Fibroblast of skin of scalp (primary cell): ENCODE data around the gene UBE2D2.

Source experiments
- DNase-seq: peaks from one replicate; pipeline ENCODE4 v3.0.0-alpha.2; 2013

UBE2D2 gene

DNA sequence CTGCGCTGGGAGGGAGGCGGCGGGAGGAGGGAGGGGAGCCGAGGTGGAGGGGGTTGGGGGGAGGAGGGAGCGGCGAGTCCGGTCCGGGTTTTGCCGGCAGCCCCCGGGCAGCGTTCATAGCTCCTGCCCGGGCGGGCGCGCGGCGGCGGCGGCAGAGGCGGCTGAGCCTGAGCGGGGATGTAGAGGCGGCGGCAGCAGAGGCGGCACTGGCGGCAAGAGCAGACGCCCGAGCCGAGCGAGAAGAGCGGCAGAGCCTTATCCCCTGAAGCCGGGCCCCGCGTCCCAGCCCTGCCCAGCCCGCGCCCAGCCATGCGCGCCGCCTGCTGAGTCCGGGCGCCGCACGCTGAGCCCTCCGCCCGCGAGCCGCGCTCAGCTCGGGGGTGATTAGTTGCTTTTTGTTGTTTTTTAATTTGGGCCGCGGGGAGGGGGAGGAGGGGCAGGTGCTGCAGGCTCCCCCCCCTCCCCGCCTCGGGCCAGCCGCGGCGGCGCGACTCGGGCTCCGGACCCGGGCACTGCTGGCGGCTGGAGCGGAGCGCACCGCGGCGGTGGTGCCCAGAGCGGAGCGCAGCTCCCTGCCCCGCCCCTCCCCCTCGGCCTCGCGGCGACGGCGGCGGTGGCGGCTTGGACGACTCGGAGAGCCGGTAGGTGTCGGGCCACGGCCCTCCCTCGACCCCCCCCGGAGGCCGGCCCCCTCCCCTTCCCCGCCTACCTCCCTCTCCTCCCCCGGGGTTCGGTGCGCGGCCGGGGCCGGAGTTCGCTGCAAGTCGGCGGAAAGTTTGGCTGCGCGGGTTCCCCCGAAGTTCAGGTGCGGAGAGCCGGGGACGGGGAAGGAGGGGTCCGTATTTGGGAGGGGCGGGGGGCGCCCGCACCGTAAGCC lies 87.3 kb downstream of the UBE2D2 start, which contains the start of gene CXXC5:
Gene CXXC5, plus strand, starts transcription at position 145 of the 877 bp plus-strand sequence. CDS start 32,175 bp downstream, outside the sequence.
- peak; percentile 92 for DNase-seq

DNA sequence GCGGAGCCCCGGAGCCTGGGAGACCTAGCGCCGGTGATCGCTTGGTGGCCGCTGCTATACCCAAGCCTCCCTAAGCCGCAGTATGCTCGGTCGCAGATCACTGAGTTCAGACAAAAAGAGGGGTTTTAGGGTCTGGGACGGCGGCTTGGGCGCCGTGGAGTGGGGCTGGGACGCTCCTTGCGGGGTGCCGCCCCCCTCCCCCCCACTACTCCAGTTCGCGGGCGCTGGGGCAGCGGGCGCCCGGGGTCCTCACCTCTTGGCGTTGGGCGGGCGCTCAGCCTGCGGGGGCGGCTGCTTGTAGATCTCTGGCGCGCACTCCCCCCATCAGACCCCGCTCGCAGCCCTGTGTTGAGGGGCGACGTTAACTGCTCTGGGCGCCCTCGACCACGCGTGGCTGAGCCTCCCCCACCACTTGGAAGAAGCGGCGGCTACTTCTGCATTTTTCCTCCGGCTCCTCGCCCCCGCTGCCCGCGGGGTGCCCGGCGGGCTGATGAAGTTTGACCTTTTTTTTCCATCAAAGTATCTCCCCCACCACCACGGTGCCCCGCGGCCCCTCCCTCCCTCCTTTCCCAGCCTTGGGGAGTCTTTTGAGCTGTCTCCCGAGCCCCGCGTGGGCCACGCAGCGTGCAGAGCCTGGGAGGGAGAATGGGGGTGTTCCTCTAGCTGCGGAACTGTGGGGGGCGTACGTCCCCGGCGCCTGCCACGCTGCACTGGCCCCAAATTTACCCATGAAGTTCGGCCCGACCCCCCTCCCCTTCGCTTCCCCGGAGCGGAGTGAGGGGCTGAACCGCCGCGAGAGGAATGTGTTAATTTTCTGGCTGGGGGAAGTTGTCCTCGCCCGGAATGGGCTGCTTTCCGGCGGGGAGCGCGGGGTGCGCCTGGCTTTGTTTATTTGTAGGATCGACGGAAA lies 88.2 kb downstream of the UBE2D2 start:
- no peak for DNase-seq

DNA sequence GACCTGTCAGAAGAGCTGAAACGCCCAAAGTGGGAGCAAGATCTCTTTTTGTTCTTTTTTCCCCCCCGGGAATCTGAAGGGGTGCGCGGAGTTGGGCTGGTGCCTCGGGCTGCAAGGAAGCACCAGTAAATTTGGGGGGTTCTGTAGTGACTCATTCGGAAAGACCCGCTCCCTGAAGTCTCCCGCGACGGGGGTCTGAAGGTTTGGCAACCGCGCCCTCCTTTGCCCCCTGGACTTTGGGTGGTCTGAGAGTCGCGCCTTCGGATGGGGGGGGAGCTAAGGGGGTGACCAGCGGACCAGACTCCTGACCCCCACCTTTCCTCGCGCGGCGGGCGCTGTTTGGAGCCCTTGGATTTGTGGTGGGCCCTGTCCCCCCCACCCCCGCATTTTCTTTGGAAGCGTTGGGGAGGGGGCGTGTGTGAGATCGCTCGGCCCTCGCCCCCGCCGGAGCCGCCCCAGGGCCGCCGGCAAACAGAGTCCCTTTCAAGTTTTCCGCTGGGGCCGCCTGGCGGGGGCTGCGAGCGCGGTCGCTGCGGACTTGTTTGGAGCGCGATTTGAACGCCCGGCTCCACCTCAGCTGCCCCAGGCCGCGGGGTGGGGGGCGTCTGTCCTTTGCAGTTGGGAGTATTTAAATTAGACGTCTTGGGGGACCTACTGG lies 89.0 kb downstream of the UBE2D2 start:
- DNase-seq = no peak

DNA sequence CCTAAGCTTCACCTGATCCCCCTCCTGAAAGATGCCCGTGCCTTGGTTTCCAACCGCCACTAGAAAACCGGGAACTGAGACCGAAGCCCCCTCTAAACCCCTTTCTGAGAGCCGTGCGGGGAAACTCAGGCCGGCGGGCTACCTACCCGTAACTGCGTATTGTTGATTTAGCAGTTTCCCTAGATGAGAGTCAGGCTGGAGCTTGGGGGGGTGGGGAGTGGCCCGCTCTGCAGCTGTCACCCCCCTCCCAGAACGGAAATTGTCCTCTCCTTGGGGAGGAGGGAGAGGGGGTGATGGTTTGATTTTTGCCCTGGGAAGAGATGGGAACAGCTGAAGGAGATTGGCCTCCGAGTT lies 89.5 kb downstream of the UBE2D2 start:
- DNase-seq = no peak

DNA sequence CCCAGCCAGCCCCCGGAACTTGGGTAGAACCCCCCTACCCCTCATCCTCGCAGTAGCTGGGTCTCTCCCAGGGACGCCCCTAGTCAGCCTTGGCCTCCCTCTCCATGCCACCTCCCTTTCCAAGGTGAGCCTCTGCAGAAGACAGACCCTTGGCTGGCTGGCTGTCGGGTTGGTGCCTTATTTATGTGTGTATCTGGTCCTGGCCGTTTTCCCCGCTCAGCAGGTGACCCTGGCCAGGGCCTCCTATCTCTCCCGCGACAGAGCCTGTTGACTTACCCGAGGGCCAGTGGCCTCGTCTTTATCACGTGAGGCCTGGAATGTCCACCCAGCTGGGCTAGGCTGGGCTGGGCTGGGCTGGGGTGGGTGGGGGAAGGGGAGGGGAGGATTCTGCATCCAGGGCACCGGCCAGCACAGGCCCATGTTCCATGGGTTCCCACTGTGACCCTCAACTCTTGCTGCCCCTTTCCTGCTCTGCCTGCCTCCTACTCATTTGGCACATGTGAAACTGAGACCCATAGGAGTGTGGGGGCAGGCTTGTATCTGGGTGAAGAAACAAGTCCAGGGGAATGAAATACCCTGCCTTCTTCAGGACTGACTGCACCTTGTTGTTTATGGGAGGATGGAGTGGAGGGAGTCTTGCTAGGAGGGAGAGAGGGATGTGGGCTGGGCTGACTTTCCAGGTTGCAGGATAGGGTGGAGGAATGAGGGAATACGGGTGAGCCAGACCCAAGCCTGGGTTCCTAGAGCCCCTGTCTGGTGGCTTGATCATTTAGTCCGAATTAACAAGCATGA lies 90.1 kb downstream of the UBE2D2 start:
- peak; percentile 52 for DNase-seq

DNA sequence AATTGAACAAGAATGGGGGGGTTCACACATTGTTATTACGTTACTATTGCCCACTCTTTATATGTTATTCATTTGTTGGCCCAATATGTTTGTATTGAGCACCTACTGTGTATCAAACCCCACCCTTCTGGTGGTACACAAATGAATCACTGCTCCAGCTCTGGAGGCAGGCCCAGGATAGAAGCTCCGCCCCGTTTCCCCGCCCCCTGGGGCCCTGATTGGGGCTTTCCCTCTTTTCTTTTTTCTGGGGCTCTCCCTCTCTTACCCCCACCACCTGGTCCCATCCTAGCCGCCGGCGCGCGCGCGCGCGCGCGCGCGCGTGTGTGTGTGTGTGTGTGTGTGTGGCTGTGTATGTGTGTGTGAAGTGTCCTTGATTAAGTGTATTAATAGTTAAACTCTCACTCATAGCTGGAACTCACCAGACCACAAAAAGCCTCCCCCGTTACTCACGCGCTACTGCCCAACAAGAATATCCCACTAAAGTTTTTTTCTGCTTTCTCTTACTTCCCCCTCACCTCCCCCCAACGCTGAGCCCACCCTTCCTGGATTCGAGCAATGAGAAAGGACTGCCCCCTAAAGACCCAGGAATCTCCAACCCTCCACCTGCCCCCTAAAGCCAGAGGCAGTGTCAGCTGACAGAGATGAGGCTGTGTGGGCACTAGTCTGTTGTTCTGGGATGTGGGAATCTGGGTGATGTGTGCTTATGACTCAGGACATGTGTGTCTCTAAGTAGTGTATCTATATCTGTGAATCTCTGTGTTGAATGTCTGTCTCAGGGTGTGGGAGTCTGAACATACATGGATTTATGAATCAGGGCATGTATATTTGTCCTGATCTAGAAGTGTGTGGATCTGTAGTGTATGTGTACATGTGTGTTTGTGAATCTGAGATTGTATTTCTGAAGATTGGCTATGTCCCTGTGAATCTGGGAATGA lies 91.0 kb downstream of the UBE2D2 start:
- DNase-seq = peak; percentile 89

DNA sequence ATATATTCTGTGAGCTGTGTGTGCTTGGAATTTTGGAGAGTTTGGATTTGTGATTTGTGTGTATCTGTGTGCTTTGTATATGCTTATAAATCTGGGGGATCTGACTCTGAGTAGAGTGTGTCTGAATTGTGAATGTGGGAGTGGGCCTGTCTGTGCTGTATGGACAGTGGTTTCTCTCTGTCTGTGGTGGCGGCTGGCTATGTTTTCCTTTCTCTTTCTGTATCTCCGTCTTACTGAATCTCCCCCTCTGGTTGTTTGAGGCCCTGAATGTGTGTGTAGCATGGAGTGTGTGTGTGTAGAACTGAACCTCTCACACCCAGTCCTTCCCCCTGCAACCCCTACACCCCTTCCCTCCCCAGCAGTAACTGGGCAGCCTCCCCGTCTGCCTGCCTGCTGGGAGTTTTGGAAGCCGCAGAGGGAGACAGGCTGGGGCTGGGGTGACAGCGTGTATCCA lies 91.7 kb downstream of the UBE2D2 start:
- DNase-seq = no peak

DNA sequence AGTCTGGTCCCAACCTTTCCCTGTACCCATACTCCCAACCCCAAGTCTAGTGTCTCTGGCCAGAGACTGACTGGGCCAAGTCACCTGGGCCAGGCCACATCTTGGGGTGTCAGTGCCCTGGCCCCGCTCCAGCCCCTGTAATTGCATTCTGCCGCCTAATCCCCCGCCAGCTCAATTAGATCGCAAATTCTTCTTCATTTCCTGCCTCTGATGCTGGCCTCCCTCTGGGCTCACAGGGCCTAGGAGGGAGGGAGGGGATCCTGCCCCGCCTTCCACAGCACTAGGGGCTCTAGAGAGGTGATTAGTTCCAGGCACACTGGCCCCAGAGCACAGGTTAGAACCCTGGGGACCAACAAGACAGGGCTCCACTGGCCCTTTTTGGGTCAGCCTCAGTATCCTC lies 92.5 kb downstream of the UBE2D2 start:
- DNase-seq = no peak

DNA sequence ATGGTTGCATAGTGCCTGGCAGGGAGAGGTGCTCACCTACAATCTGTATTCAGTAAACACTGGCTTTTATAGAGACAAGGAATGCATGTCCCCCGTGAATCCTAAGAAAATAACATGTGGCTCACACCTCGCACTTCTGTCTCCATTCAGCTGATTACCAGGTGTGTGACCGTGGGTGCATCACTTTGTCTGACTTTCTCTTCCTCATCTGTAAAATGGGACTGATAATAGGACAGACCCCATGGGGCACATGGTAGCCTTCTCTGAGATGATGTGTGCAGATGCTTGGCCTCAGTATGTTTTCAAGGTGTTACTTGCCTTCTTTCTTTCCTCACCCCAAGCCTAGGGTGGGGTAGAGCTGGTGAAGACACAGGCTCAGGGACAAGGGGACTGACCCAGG lies 93.3 kb downstream of the UBE2D2 start:
- DNase-seq = no peak

DNA sequence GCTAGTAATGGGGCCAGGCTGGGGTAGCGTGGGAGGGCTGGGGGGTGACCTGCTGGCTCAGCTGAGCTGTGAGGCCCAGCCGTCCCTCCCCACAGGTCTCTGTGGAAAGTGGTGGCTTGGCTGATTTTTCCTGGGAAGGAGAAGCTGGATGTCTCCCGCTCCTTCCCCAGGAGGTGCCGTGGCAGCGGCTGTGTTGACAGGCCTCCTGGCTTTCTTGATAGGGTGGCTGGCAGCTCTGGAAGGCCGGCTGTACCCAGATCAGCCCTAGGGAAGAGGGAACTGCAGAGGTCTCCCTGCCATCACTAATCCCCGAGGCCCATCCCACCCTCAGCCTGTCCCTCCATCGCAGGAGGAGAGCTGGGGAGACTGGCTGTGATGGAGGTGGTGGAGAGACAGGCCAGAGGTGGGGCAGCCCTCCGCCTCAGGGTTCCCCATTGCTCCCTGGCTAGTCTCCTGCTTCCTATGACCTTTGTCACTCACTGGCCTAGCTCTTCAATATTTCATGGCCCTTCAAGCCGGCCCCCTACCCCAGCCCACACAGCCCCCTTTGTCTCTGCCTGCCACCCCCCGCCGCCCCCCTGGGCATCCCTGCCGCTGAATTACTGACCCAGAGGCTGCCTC lies 93.8 kb downstream of the UBE2D2 start:
- DNase-seq = no peak

DNA sequence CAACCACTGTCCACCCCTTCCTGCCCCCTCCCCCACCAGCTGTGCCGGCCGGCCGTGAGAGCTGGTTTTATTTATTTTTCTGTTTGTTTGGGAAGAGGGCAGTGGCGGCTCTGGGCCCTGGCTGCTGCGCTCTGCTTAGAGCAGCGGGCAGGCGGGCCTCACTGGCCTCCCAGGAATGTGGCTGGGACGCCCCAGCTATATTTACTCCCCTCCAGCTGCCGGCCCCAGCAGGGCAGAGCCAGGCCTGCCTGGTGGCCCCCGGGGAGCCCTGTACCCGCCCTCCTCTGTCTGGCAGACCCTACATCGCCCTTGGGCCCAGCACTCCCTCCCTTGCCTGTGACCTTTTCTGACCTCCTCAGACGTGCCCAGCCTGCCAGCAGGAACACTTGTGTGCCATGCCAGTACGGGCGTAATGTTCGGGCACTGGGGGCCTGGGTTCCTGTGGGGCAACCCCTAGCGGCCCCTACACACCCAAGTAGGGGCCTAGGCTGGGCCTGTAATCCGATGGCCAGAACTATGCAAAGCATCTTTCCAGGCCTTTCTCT lies 94.7 kb downstream of the UBE2D2 start:
- DNase-seq = peak; percentile 68

DNA sequence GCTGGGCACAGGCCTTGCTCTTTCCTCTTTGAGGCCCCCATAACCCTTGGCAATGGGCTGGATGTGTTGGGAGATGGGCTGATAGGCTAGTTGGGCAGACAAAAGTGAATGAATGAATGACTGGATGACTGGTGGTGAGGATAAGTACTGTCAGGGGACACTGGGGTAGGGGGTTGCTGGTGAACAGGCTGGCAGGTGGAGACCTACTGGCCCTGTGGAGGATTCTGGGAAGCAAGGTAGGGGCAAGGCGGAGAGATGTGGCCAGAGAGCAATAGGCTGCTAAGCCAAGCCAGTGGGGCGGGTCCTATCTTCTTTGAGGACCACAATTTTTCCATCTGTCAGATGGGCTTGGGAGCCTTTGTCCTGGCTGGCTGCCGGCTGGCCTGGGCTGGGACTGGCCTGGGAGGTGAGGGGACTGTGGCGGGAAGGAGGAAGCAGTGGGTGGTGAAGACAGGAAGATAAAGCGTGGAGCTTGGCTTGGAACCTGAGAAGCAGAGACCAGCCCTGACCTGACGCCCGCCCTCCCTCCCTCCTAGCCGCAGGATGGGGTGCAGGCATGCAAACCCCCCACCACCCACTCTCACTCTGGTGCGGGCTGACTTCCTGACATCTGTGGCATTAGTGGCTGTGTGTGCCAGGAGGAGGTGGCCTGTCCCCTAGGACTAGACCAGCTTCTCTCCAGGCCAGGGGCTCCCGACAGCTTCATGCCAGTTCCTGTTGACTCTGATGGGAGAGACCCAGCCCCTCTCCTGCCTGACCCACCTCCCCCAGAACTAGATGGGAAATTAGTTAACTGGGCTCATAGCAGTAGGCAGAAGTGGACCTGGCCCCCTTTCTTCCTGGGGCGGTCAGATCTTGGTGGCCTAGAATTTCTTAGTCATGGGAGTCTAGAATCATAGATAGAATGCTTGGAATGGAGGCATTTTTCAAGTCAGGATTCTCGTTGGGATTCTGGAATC lies 96.5 kb downstream of the UBE2D2 start:
- peak; percentile 63 for DNase-seq

DNA sequence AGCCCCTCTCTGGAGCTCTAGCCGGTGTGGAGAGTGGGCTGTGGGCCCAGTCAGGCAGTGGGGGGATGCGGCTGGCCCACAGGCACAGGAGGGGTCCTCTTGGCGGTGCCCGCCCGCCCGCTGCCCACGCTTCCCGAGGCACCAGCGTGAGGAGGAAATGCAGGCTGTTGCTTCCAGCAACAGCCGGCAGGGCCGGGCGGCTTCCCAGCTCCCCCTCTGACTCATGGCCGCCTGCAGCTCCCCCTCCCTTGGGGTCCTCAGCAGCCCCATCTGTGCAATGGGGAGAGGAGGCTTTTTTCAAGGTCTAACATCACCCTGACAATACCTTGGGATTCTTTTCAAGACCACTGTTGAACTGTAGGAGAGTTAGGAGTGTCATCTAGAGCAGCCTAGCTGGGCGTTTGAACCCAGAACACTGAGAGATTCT lies 97.4 kb downstream of the UBE2D2 start:
- DNase-seq = peak; percentile 70

DNA sequence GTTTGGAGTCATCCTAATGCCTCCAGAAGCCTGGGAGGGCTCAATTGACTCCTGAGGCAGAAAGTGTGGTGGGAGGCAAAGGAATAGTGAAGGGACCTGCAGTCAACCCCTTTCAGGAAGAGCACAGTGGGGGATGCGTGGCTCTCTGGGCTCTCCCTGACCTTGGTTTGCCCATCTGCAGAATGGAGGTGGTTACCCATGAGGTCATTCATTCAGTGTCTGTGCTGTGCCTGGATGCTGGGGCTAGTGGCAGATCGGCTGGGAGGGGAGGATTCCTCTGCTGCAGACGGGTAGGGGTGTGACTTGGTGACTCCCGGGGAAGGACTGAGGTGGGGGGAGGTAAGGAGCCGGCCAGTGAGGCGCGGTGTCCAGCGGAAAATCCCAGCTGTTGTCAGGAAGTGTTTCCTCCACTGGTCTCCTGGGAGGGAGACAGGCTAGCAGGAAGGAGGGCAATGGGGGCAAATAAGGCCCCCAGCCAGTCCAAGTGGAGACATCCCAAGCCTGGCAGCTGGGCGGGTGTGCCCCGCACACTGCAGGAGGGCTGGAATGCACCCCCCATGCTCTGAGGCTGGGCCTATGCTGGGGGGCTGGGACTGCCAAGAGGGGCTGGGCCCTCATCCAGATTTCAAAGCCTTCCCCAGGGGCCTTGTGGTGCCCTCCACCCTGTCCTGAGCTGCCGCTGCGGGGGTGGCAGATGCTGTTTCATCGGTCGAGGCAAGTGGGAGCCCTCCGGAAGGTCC lies 98.0 kb downstream of the UBE2D2 start:
- DNase-seq = peak; percentile 95

DNA sequence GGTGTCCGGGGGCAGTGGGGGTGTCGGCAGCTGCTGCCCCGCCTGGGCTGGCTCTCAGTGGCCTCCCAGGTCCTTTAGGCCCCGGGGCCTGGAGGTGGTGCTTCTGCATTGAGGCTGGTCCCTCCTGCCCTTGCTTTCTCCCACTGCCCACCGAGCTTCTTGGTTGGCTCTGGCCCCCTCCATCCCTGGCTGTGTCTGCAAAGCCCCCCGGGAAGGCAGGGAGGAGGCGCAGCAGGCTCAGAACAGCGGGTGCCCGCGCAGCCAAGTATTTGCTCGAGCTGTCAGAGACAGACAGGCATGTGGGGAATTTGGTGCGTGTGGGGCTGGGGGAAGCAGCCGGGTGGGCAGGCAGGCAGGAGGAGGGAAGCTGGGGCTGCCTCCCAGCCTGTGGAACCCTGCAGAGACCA lies 98.6 kb downstream of the UBE2D2 start:
- peak; percentile 94 for DNase-seq

DNA sequence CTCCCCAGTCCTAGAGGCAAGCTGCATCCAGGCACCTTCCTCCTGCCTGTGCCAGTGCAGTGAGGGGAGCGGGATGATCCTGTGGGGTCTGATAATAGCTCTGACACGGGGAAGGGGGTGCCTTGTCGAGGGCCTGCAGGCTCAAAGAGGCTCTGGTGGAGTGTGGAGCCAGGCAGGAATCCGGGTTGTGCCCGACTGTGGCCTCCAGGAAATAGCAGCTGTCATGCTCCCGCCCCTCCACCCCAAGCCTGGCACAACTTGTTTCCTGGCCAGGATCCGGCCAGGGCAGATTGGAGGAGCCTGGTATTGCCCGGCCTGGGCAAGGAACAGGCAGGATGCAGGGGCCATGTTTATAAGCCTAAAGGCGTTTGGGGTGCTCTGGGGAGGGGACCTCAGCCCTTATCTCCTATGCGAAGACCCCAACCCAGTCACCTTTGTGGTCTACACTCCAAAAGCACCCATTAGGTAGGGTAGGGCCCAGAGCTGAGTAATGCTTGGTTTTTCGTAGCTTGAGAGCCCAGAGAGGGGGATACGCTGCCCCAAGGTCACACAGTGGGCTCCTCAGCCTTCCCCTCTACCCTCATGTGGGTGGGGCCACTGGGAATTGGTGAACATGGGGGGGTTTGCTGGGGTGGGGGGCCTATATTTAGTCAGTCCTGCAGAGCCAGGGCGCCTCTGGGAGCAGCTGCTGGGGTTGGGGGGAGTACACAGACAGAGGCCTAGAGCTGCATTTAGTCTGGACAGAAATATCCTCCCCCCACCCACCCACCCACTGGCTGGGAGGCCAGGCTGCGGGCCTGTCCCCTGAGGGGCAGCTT lies 99.2 kb downstream of the UBE2D2 start:
- DNase-seq = peak; percentile 40
